Spleen (tissue), 3 donors: ENCODE results near the gene ADCK1.

Experiments
- POLR2A ChIP-seq, 3 donors: fragments of 450-650 bp; IDR thresholded peaks; one replicate each; pipeline ENCODE4 v1.5.1; 2017; ENCODE audit warnings: antibody characterized with exemption in 3 of 3, mild to moderate bottlenecking in 1 of 3
- POLR2AphosphoS5 ChIP-seq, 3 donors: sonication (generic); formaldehyde crosslinking; IDR thresholded peaks; one replicate each; pipeline ENCODE4 v1.5.1; 2017; ENCODE audit warnings: antibody characterized with exemption in 3 of 3

GRCh38 chr14:77885367-77885766 is 85.5 kb downstream of the ADCK1 start:
- TF ChIP-seq POLR2AphosphoS5 (IDR thresholded peaks at IDR 0.05): no peak
- TF ChIP-seq POLR2A (IDR thresholded peaks at IDR 0.05): no peak
